ENCODE data around the gene CRYBG2.

DNA sequence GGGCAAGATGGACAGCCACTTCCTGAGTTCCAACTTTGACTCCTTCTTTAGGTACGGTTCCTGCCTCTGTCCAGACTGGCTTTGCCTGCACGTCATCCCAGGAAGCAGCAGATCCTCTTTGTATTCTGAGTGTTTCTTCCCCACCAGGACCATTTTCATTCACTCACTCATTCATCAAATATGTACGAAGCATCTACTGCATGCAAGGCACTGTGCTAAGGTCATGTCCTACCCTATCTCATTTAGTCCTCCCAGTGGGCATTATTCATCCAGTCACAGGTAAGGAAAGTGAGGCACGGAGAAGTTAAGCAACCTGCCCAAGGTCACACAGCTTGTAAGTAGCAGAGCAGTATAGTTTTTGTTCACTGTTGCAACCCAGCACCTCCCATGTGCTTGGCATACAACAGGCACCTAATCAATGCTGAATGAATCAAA, 13.9 kb downstream of the CRYBG2 start:
- TF ChIP-seq, protein P1, sequence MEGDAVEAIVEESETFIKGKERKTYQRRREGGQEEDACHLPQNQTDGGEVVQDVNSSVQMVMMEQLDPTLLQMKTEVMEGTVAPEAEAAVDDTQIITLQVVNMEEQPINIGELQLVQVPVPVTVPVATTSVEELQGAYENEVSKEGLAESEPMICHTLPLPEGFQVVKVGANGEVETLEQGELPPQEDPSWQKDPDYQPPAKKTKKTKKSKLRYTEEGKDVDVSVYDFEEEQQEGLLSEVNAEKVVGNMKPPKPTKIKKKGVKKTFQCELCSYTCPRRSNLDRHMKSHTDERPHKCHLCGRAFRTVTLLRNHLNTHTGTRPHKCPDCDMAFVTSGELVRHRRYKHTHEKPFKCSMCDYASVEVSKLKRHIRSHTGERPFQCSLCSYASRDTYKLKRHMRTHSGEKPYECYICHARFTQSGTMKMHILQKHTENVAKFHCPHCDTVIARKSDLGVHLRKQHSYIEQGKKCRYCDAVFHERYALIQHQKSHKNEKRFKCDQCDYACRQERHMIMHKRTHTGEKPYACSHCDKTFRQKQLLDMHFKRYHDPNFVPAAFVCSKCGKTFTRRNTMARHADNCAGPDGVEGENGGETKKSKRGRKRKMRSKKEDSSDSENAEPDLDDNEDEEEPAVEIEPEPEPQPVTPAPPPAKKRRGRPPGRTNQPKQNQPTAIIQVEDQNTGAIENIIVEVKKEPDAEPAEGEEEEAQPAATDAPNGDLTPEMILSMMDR (IDR thresholded peaks at IDR 0.05), result no peak
- TF ChIP-seq POLR2AphosphoS5 (IDR thresholded peaks at IDR 0.05), result no peak

Data from gastroesophageal sphincter (tissue), 3 donors.